ENCODE data around the gene TMEM125.

The TMEM125 gene

DNA sequence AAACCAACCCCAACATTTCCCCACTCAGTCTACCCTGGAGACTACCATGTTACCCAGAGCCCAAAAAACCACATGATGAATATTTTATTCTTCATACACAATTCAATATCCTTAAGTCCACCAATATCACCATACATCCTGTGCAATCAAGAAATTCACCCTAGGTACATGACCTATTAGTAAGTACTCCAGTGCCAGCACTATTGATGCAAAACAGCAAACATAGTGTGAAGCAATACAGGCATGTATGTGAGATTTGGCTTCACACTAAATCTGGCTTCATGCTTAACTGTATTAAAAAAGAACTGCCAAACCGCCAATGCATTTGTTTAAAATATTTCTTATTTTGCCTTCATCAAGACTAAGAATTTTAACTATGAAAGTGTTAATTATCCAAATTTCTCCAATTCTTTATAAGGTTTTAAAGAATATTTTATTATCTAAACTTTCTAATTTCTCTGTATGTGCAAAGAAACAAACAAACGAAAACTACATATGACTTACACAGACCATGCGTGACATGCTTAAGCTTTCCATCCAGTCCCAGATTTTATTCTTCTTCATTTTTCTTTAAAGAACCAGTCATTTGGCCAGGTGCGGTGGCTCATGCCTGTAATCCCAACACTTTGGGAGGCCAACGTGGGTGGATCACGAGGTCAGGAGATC lies 22.4 kb upstream of the TMEM125 start:
- Histone ChIP-seq H3K9me3 (ENCODE audit: control insufficient read depth in 2 of 2, low read length in 2 of 2) (no peaks in the 10 kb centered on the region), H3K27me3 (ENCODE audit: control insufficient read depth in 1 of 2, insufficient read depth in 2 of 2, low read length in 2 of 2) (no peaks in the 10 kb centered on the region), H3K4me1 (ENCODE audit: control insufficient read depth, insufficient read depth, low read length) (no peaks in the 10 kb centered on the region), H3K4me3 (ENCODE audit: low read length in 2 of 2) (no peak overlapping the region), H3K27ac (ENCODE audit: low read length) (no peak overlapping the region), H3K9ac (ENCODE audit: low read length in 2 of 2) (no peak overlapping the region), H3K36me3 (ENCODE audit: control insufficient read depth in 2 of 2, insufficient read depth in 2 of 2, low read length in 2 of 2) (no peaks in the 10 kb centered on the region)

DNA sequence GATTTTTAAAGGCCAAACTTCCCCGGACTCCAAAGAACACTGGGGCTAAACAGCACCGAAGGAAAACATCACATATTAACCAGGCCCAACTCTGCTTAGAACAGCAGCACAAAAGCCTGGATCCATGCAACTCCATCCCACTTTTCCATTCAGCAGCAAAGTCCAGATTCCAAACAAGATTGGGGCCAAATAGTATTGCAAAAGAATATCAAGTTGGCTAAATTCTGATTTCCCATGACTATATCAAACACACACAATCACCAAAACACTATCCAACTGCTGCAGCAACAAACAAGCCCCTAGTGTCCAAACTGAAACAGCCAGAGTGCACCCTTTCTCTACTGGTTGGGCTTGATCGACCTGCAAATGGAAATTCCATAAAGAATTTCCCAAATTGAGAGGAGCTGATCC lies 19.4 kb upstream of the TMEM125 start:
- H3K27me3 ChIP-seq (ENCODE audit: control insufficient read depth in 1 of 2, insufficient read depth in 2 of 2, low read length in 2 of 2) = peaks cover 0 to 3% of the 10 kb centered on the region in 2 donors

DNA sequence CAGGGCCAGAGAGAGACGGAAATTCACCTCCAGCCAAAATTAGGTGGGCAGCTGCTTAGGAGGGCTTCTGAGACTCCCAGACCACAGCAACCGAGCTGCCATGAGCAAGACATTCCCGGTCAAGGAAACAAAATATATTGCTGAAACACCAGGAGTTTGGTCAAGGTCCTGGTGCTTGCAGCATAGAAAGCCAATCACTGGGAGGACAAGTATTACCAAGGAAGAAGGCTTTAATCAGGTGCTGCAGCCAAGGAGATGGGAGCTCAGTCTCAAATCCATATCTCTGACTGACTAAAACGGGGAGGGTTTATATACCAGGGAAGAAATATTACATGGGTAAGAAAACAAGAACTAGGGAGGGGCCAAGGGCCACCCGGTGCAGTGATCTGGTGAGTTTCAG lies 18.8 kb upstream of the TMEM125 start:
- Histone ChIP-seq H3K36me3 (ENCODE audit: control insufficient read depth in 2 of 2, insufficient read depth in 2 of 2, low read length in 2 of 2) (no peaks in the 10 kb centered on the region), H3K4me3 (ENCODE audit: low read length in 2 of 2) (no peak overlapping the region), H3K9ac (ENCODE audit: low read length in 2 of 2) (no peak overlapping the region), H3K27ac (ENCODE audit: low read length) (no peak overlapping the region), H3K9me3 (ENCODE audit: control insufficient read depth in 2 of 2, low read length in 2 of 2) (no peaks in the 10 kb centered on the region), H3K4me1 (ENCODE audit: control insufficient read depth, insufficient read depth, low read length) (no peaks in the 10 kb centered on the region), H3K27me3 (ENCODE audit: control insufficient read depth in 1 of 2, insufficient read depth in 2 of 2, low read length in 2 of 2) (peaks cover 0 to 3% of the 10 kb centered on the region in 2 donors)

More for the DNA sequence above, 19.4 kb upstream of the TMEM125 start:
- no peak overlapping the region for H3K9ac ChIP-seq (ENCODE audit: low read length in 2 of 2)
- H3K4me3 ChIP-seq (ENCODE audit: low read length in 2 of 2) = no peak overlapping the region
- no peaks in the 10 kb centered on the region for H3K9me3 ChIP-seq (ENCODE audit: control insufficient read depth in 2 of 2, low read length in 2 of 2)
- no peak overlapping the region for H3K27ac ChIP-seq (ENCODE audit: low read length)
- no peaks in the 10 kb centered on the region for H3K4me1 ChIP-seq (ENCODE audit: control insufficient read depth, insufficient read depth, low read length)
- H3K36me3 ChIP-seq (ENCODE audit: control insufficient read depth in 2 of 2, insufficient read depth in 2 of 2, low read length in 2 of 2) = no peaks in the 10 kb centered on the region

- Histone ChIP-seq H3K4me3 (ENCODE audit: low read length in 2 of 2) (no peak overlapping the region), H3K9ac (ENCODE audit: low read length in 2 of 2) (no peak overlapping the region), H3K27ac (ENCODE audit: low read length) (no peak overlapping the region), H3K27me3 (ENCODE audit: control insufficient read depth in 1 of 2, insufficient read depth in 2 of 2, low read length in 2 of 2) (peaks cover 0 to 3% of the 10 kb centered on the region in 2 donors), H3K4me1 (ENCODE audit: control insufficient read depth, insufficient read depth, low read length) (no peaks in the 10 kb centered on the region), H3K36me3 (ENCODE audit: control insufficient read depth in 2 of 2, insufficient read depth in 2 of 2, low read length in 2 of 2) (no peaks in the 10 kb centered on the region), H3K9me3 (ENCODE audit: control insufficient read depth in 2 of 2, low read length in 2 of 2) (no peaks in the 10 kb centered on the region)
Observed at GRCh38 chr1:43252225-43252624, 17.6 kb upstream of the TMEM125 start.

- no peak overlapping the region for H3K4me3 ChIP-seq (ENCODE audit: low read length in 2 of 2)
- H3K27me3 ChIP-seq (ENCODE audit: control insufficient read depth in 1 of 2, insufficient read depth in 2 of 2, low read length in 2 of 2) = peaks cover 0 to 3% of the 10 kb centered on the region in 2 donors
- H3K4me1 ChIP-seq (ENCODE audit: control insufficient read depth, insufficient read depth, low read length) = no peaks in the 10 kb centered on the region
- no peaks in the 10 kb centered on the region for H3K36me3 ChIP-seq (ENCODE audit: control insufficient read depth in 2 of 2, insufficient read depth in 2 of 2, low read length in 2 of 2)
- H3K9ac ChIP-seq (ENCODE audit: low read length in 2 of 2) = no peak overlapping the region
- no peak overlapping the region for H3K27ac ChIP-seq (ENCODE audit: low read length)
- no peaks in the 10 kb centered on the region for H3K9me3 ChIP-seq (ENCODE audit: control insufficient read depth in 2 of 2, low read length in 2 of 2)
Observed at GRCh38 chr1:43253173-43253572, 16.6 kb upstream of the TMEM125 start.

DNA sequence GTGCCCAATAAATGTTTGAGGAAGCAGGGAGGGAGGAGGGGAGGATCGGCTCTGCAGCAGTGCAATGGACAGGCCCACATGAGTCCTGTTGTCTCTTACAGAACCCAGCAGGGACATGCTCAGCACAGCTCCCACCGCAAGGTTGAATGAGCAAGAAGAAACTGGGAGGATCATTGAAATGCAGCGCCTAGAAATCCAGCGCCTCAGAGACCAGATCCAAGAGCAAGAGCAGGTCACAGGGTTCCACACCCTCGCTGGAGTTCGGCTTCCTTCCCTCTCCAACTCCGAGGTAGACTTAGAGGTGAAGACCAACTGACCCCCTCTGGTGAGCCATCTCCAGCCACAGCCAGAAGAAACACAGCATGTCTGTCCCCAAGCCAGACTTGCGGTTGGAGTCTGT lies 15.9 kb upstream of the TMEM125 start:
- no peak overlapping the region for H3K27ac ChIP-seq (ENCODE audit: low read length)
- no peaks in the 10 kb centered on the region for H3K9me3 ChIP-seq (ENCODE audit: control insufficient read depth in 2 of 2, low read length in 2 of 2)
- no peak overlapping the region for H3K4me3 ChIP-seq (ENCODE audit: low read length in 2 of 2)
- no peaks in the 10 kb centered on the region for H3K36me3 ChIP-seq (ENCODE audit: control insufficient read depth in 2 of 2, insufficient read depth in 2 of 2, low read length in 2 of 2)
- H3K9ac ChIP-seq (ENCODE audit: low read length in 2 of 2) = no peak overlapping the region
- peaks cover 0 to 3% of the 10 kb centered on the region in 2 donors for H3K27me3 ChIP-seq (ENCODE audit: control insufficient read depth in 1 of 2, insufficient read depth in 2 of 2, low read length in 2 of 2)
- no peaks in the 10 kb centered on the region for H3K4me1 ChIP-seq (ENCODE audit: control insufficient read depth, insufficient read depth, low read length)

DNA sequence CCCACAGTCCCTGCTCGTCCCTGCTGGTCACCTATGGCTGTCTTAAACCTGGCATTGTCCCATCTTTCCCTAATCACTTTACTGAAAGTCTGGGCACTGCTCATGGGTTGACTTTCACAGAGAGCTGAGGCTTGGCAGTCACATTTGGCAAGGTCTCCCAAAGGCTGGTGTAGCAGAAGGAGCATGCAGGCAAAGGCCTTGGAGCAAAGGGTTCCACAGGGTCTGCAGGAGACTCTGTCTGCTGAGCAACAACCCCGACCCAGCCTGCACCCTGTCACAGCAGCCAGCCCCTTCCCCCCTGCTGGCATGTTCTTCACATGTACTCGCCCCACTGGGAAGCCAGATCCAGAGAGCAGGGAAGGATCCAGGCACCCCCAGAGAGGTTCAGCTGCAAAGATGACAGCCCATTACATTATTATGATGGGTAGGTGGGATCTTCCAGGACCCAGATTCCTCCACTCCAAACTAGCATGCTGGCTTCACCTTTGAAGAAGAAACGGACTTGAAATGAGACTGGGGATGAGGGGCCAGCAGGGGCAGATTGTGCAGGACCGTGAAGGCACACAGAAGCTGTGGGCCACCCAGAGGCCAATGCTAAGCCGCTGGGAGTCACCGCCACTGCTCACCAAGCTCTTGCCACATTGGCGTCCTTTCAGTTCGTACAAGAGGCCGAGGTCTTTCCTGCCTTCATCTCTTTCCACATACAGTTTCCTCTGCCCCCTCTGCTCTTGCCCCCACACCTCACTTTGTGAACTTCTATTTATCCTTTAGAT lies 14.2 kb upstream of the TMEM125 start:
- Histone ChIP-seq H3K27ac (ENCODE audit: low read length) (no peak overlapping the region), H3K9me3 (ENCODE audit: control insufficient read depth in 2 of 2, low read length in 2 of 2) (no peaks in the 10 kb centered on the region), H3K9ac (ENCODE audit: low read length in 2 of 2) (no peak overlapping the region), H3K36me3 (ENCODE audit: control insufficient read depth in 2 of 2, insufficient read depth in 2 of 2, low read length in 2 of 2) (no peaks in the 10 kb centered on the region), H3K4me1 (ENCODE audit: control insufficient read depth, insufficient read depth, low read length) (no peaks in the 10 kb centered on the region), H3K27me3 (ENCODE audit: control insufficient read depth in 1 of 2, insufficient read depth in 2 of 2, low read length in 2 of 2) (peaks cover 0 to 3% of the 10 kb centered on the region in 2 donors), H3K4me3 (ENCODE audit: low read length in 2 of 2) (no peak overlapping the region)

DNA sequence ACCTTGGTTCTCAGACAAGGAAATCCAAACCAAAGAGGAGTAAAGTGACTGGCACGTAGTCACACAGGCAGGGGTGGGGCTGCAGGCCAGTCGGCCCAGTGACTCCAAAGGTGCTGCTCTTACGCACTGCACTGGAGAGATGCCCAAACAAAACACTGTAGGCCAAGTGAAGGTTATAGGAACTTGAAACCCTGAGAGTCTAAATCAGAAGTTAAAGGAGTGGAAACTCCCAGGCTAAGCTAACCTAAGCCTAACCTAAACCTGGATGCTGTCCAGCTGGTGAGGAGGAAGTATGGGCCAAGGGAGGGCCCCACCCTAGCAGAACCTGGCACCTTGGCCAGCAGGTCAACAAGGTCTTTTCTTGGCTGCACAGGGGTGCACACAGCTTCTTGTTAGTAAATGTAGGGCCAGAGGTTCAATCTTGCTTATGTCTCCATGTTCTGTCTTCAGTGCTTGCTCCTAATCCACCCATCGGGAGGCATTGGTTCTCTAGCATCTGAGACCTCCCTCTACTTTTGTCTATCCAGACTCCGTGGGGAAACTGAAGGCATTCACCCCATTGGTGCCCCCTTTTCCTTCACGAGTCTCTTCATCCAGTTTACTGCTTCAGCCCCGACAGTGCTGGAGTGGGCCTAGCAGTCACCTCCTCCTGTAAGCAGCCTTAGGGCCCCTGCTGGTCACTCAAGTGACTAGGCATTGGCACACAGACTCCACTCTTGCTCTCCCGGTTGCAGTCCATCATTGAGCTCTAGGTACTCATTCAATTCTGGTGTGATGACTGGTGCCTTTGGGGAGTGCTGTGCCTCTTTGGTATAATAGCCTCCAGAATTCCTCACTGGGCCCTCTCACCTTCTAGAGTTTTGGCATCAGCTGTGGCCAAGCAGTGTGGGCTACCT lies 12.9 kb upstream of the TMEM125 start:
- Histone ChIP-seq H3K4me1 (ENCODE audit: control insufficient read depth, insufficient read depth, low read length) (no peaks in the 10 kb centered on the region), H3K9ac (ENCODE audit: low read length in 2 of 2) (no peak overlapping the region), H3K27ac (ENCODE audit: low read length) (no peak overlapping the region), H3K9me3 (ENCODE audit: control insufficient read depth in 2 of 2, low read length in 2 of 2) (no peaks in the 10 kb centered on the region), H3K27me3 (ENCODE audit: control insufficient read depth in 1 of 2, insufficient read depth in 2 of 2, low read length in 2 of 2) (peaks cover 0 to 3% of the 10 kb centered on the region in 2 donors), H3K36me3 (ENCODE audit: control insufficient read depth in 2 of 2, insufficient read depth in 2 of 2, low read length in 2 of 2) (no peaks in the 10 kb centered on the region), H3K4me3 (ENCODE audit: low read length in 2 of 2) (no peak overlapping the region)

DNA sequence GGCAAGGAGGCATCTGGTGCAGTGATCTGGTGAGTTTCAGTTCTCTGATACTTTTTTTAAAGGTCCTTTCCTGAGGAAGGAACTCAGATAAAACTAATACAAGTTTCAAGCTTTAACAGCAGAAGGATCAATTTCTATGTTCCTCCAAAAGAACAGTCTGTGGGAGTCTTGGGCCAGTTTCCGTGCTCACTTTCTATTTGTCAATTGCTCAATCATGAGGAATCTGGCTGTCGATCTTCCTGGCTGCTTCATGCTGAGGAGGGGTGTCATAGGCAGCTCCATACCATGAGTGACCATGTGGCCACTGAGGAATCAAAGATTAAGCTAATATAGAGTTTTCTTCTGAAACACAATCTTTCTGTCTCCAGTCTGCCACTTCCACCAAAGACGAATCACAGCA lies 11.4 kb upstream of the TMEM125 start:
- H3K4me3 ChIP-seq (ENCODE audit: low read length in 2 of 2) = no peak overlapping the region
- H3K36me3 ChIP-seq (ENCODE audit: control insufficient read depth in 2 of 2, insufficient read depth in 2 of 2, low read length in 2 of 2) = no peaks in the 10 kb centered on the region
- no peaks in the 10 kb centered on the region for H3K4me1 ChIP-seq (ENCODE audit: control insufficient read depth, insufficient read depth, low read length)
- no peak overlapping the region for H3K27ac ChIP-seq (ENCODE audit: low read length)
- no peaks in the 10 kb centered on the region for H3K27me3 ChIP-seq (ENCODE audit: control insufficient read depth in 1 of 2, insufficient read depth in 2 of 2, low read length in 2 of 2)
- no peaks in the 10 kb centered on the region for H3K9me3 ChIP-seq (ENCODE audit: control insufficient read depth in 2 of 2, low read length in 2 of 2)
- no peak overlapping the region for H3K9ac ChIP-seq (ENCODE audit: low read length in 2 of 2)

- H3K4me3 ChIP-seq (ENCODE audit: low read length in 2 of 2) = no peak overlapping the region
- H3K27me3 ChIP-seq (ENCODE audit: control insufficient read depth in 1 of 2, insufficient read depth in 2 of 2, low read length in 2 of 2) = peaks cover 8 to 11% of the 10 kb centered on the region in 2 donors
- no peaks in the 10 kb centered on the region for H3K4me1 ChIP-seq (ENCODE audit: control insufficient read depth, insufficient read depth, low read length)
- no peaks in the 10 kb centered on the region for H3K36me3 ChIP-seq (ENCODE audit: control insufficient read depth in 2 of 2, insufficient read depth in 2 of 2, low read length in 2 of 2)
- H3K27ac ChIP-seq (ENCODE audit: low read length) = no peak overlapping the region
- H3K9ac ChIP-seq (ENCODE audit: low read length in 2 of 2) = no peak overlapping the region
- no peaks in the 10 kb centered on the region for H3K9me3 ChIP-seq (ENCODE audit: control insufficient read depth in 2 of 2, low read length in 2 of 2)
Observed at GRCh38 chr1:43265431-43265830, 4.4 kb upstream of the TMEM125 start.
